Peyer's patch (tissue), 4 donors: ENCODE data around the gene RICTOR.

ENCODE experiments used
- POLR2A ChIP-seq, 2 donors: fragments of 450-650 bp; IDR thresholded peaks; one replicate each; pipeline ENCODE4 v1.5.1; 2017; ENCODE audit warnings: antibody characterized with exemption in 2 of 2, mild to moderate bottlenecking in 2 of 2, moderate library complexity in 2 of 2
- TF ChIP-seq, protein P1 (sequence below), 6 experiments: fragments of 450-650 bp in 4 of 6; fragments of 200-600 bp in 2 of 6; sonication (generic) in 1 of 6; IDR thresholded peaks; one replicate each; pipeline ENCODE4 v1.5.1; 2017 to 2019; ENCODE audit warnings: antibody characterized with exemption in 6 of 6, mild to moderate bottlenecking in 3 of 6, moderate library complexity in 1 of 6

GRCh38 chr5:38940230-38940858, 133.9 kb downstream of the RICTOR start:
- TF ChIP-seq, protein P1, sequence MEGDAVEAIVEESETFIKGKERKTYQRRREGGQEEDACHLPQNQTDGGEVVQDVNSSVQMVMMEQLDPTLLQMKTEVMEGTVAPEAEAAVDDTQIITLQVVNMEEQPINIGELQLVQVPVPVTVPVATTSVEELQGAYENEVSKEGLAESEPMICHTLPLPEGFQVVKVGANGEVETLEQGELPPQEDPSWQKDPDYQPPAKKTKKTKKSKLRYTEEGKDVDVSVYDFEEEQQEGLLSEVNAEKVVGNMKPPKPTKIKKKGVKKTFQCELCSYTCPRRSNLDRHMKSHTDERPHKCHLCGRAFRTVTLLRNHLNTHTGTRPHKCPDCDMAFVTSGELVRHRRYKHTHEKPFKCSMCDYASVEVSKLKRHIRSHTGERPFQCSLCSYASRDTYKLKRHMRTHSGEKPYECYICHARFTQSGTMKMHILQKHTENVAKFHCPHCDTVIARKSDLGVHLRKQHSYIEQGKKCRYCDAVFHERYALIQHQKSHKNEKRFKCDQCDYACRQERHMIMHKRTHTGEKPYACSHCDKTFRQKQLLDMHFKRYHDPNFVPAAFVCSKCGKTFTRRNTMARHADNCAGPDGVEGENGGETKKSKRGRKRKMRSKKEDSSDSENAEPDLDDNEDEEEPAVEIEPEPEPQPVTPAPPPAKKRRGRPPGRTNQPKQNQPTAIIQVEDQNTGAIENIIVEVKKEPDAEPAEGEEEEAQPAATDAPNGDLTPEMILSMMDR (IDR thresholded peaks at IDR 0.05) = no peak
- TF ChIP-seq POLR2A (IDR thresholded peaks at IDR 0.05) = no peak
